Lower leg skin (tissue), 4 donors: ENCODE data around the gene EFCAB5. TPM values are rescaled to one million over a fixed set of nuclear protein-coding genes. Genes with fewer than 3 reads are reported as not detected.
"Not testable (repeated sequence)": the region's sequence is repeated elsewhere in the genome, so short reads cannot be mapped to it uniquely, and the experiment has no call there.

ENCODE experiments used
- DNase-seq, 2 donors: peaks; one replicate each; pipeline ENCODE4 v3.0.0-alpha.2; 2019; ENCODE audit warnings: low spot score in 2 of 2
- H3K4me3 ChIP-seq: fragments of 200-600 bp; sonication (generic); 2 replicates; pipeline ENCODE4 v1.5.1; 2017; ENCODE audit warnings: mild to moderate bottlenecking, low read depth; ENCODE audit not compliant: poor library complexity, severe bottlenecking
- CTCF ChIP-seq, 3 donors: fragments of 450-650 bp; IDR thresholded peaks; one replicate each; pipeline ENCODE4 v1.5.1; 2016; ENCODE audit warnings: antibody characterized with exemption in 3 of 3, mild to moderate bottlenecking in 3 of 3, moderate library complexity in 2 of 3
- POLR2A ChIP-seq, 2 donors: fragments of 450-650 bp; IDR thresholded peaks; one replicate each; pipeline ENCODE4 v1.6.1; 2016 to 2017; ENCODE audit warnings: antibody characterized with exemption in 2 of 2, mild to moderate bottlenecking in 1 of 2, moderate library complexity in 1 of 2
- WGBS, 2 donors: methylation state at CpG; one replicate each; pipeline ENCODE4 v1.1.5; 2018; 5-methylcytosine and 5-hydroxymethylcytosine counted together
- intact Hi-C: fragments of 100-400 bp; cut with DNase I; formaldehyde crosslinking; loops from one replicate; pipeline ENCODE4 v1.15.0; 2023; ENCODE audit warnings: low total_unique reads
- total RNA-seq, 4 donors: library from RNA; depleted of rRNA; stranded (reverse); fragments of >200 nt; gene quantifications; one replicate each; pipeline ENCODE4 v1.1.0, GENCODE V29; 2016

The EFCAB5 gene
- total RNA-seq, 4 donors from 2014 or later: 0.46 to 1.0 (median 0.68) TPM

DNA sequence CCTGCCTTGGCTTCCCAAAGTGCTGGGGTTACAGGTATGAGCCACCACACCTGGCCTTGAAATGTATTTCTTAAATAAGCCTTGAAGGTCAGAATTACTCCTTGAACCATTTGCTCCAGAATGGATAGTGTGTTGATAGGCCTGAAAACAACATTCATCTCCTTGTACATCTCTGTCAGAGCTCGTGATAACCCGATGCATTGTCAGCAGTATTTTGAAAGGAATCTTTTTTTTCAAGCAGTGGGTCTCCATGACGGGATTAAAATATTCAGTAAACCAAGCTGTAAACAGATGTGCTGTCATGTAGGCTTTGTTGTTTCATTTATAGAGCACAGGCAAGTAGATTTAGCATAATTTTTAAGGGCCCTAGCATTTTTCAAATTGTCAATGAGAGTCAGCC, 191.8 kb downstream of the EFCAB5 start:
- TF ChIP-seq POLR2A (IDR thresholded peaks at IDR 0.05) (no peak), CTCF (IDR thresholded peaks at IDR 0.05) (no peak)
- 95 to 96% methylated on average over 3 of the region's 3 CpGs for WGBS, 2 donors
- no peak for DNase-seq
- H3K4me3 ChIP-seq: no peak overlapping the region
- intact Hi-C loops: no loop called here

GRCh38 chr17:30134551-30134950, 193.1 kb downstream of the EFCAB5 start:
- no peak for DNase-seq
- intact Hi-C loops: no loop called here
- H3K4me3 ChIP-seq: no peak overlapping the region
- TF ChIP-seq POLR2A (IDR thresholded peaks at IDR 0.05): no peak

DNA sequence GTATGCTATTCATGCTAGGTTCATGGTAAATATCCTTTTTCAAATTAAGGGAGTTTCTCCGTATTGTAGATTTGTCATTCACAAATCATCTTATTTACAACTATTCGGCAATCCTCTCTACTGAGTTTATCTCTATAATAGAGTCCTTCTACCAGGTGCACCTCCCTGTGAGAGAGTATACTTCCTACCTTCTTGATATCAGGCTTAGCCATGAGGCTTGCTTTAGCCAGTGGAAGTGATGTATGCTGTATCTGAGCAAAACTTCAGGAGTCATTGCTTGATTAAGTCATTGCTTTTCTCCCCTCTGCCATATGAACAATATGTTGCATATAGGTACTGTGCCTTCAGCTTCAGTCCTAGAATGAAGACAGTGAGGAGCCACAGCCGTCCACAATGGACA, 195.7 kb downstream of the EFCAB5 start:
- intact Hi-C loops: no loop called here
- TF ChIP-seq POLR2A (IDR thresholded peaks at IDR 0.05): no peak
- TF ChIP-seq CTCF (IDR thresholded peaks at IDR 0.05): no peak
- no peak for DNase-seq
- no peak overlapping the region for H3K4me3 ChIP-seq
- WGBS, 2 donors: 96 to 97% methylated on average over 3 of the region's 3 CpGs

DNA sequence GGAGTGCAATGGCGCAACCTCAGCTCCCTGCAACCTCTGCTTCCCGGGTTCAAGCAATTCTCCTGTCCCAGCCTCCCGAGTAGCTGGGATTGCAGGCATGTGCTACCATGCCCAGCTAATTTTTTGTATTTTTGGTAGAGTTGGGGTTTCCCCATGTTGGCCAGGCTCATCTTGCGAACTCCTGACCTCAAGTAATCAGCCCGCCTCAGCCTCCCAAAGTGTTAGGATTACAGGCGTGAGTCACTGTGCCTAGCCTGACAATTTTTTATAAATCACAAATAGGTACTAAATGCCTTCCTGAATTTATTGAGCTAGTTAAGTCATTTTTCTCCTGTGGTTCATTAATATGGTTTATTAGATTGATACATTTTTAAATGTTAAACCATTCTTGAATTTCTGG, 206.4 kb downstream of the EFCAB5 start:
- 68 to 80% methylated on average over 6 of the region's 6 CpGs for WGBS, 2 donors
- DNase-seq, intact Hi-C loops, H3K4me3 ChIP-seq: not testable (repeated sequence)

- 60 to 67% methylated on average over 1 of the region's 1 CpG for WGBS, 2 donors
- no peak overlapping the region for H3K4me3 ChIP-seq
- TF ChIP-seq CTCF (IDR thresholded peaks at IDR 0.05) (no peak), POLR2A (IDR thresholded peaks at IDR 0.05) (no peak)
- intact Hi-C loops: no loop called here
- no peak for DNase-seq
Observed at GRCh38 chr17:30148376-30148775, 206.9 kb downstream of the EFCAB5 start.

DNA sequence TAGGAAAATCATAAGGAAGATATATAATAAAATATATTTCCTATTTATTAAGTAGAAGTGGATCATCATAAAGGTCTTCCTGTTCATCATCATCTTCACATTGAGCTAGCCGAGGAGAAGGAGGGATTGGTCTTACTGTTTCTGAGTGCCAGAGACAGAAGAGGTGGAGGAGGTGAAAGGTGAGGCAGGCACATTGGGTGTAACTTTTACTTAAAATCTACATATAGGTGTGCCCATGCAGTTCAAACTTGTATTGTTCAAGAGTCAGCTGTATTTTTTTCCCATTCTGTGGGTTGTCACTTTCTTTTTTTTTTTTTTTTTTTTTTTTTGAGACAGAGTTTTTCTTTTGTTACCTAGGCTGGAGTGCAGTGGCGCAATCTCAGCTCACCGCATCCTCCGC, 210.0 kb downstream of the EFCAB5 start:
- 87 to 89% methylated on average over 4 of the region's 4 CpGs for WGBS, 2 donors
- DNase-seq: no peak
- TF ChIP-seq CTCF (IDR thresholded peaks at IDR 0.05) (no peak), POLR2A (IDR thresholded peaks at IDR 0.05) (no peak)
- intact Hi-C loops: no loop called here
- no peak overlapping the region for H3K4me3 ChIP-seq

- DNase-seq: no peak
- intact Hi-C loops: no loop called here
- no peak overlapping the region for H3K4me3 ChIP-seq
- no peak for TF ChIP-seq POLR2A (IDR thresholded peaks at IDR 0.05)
- no peak for TF ChIP-seq CTCF (IDR thresholded peaks at IDR 0.05)
Observed at GRCh38 chr17:30153463-30153862, 212.0 kb downstream of the EFCAB5 start.
